ENCODE measurements around the gene ATP4B.

The ATP4B gene

DNA sequence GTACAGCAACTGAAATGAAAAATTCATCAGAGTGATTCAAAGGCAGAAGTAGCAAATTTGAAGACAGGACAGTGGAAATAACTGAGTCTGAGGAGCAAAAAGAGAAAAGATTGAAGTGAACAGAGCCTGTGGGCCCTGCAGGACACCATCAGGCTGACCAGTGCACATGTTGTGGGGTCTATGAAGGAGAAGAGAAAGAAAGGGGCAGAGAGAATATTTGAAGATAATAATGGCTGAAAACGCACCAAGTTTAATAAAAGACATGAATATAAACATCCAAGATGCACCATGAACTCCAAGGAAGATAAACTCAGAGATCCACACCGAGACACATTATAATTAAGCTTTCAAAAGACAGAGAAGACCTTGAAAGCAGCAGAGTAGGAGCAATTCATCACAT lies 15.4 kb downstream of the ATP4B start:
- DNase-seq (ENCODE audit: low read depth): no peak

DNA sequence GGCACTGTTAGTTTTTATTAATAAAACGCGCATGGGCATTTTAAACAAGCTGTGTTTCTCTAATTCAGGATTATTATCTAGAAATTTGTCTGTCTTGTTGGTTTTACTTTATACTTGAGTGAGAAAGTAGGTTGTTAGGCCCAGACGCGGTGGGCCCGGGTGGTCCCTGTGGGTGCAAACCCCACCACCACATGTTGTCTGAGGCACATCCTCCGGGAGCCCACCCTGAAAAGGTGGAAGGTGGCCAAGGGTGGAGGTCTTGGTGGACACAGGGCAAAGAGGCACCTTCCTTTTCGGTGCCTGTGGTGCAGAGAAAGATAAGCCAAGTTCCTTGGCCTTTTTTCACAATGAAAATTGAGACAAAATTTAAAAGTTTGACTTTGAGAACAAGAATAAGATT lies 16.6 kb downstream of the ATP4B start:
- no peak for DNase-seq (ENCODE audit: low read depth)

DNA sequence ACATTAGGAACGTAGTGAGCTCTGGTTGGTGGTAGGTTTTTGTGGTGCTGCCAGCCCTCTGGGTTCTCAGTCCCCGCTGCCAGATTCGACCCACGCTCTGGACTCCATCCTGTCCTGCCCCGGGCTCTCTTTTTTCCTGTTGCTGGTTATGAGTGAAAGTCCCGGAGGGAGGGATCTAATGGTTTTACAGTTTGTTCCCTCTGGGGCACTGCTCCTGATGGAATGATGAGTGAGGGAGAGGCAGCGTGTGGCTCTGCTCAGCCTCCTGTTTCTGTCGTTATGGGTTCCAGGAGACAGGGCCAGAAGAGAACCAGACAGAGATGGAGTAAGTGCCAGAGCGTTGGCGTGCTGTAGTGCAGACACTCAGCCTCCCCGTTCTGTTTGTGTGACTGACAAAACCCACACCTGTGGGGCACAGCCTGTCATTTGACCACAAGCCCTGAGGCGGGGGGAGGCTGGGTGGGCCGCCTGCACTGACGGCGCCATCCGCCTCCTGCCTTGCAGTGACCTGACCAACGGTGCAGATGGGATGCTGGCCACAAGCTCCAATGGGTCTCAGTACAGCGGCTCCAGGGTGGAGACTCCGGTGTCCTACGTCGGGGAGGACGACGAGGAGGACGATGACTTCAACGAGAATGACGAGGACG lies 18.3 kb downstream of the ATP4B start:
- no peak for DNase-seq (ENCODE audit: low read depth)

DNA sequence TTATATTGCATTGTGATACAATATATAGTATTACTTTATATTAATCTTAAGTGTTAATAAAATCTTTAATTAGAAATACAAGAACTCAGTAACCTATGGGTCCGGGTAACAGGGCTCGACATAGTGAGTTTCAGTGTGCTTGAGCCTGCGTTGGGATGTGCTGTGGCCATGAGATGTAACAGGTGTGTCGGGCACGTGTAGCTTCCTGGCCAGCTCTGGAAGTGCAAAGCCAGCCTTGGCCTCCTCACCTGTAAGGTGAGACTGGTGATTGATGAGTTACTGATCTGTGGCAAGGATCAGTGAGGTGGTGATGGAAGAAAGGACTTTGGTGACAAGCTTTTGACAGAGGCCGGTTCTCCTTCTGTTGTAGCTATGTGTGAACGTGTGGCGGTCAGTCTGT lies 19.2 kb downstream of the ATP4B start:
- DNase-seq (ENCODE audit: low read depth): no peak

DNA sequence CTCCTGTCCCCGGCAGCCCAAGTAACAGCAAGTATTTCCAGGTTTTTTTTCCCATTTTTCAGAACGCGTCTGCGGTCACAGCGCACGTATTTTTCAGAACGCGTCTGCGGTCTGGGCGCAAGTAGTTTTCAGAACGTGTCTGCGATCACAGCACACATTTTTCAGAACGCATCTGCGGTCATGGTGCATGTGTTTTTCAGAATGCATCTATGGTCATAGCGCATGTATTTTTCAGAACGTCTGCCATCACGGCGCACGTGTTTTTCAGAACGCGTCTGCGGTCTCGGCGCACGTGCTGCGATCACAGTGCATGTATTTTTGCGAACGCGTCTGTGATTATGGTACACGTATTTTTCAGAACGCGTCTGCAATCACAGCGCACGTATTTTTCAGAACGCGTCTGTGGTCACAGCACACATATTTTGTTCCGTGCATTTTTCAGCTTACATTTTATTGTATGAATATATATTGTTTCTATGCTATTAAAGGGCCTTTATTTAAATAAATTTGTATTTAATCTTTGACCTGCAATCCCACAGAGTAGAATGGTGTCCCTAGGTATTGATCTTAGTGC lies 19.7 kb downstream of the ATP4B start:
- DNase-seq (ENCODE audit: low read depth): no peak

- DNase-seq (ENCODE audit: low read depth): no peak
Observed at GRCh38 chr13:113637262-113638160, 20.5 kb downstream of the ATP4B start.

DNA sequence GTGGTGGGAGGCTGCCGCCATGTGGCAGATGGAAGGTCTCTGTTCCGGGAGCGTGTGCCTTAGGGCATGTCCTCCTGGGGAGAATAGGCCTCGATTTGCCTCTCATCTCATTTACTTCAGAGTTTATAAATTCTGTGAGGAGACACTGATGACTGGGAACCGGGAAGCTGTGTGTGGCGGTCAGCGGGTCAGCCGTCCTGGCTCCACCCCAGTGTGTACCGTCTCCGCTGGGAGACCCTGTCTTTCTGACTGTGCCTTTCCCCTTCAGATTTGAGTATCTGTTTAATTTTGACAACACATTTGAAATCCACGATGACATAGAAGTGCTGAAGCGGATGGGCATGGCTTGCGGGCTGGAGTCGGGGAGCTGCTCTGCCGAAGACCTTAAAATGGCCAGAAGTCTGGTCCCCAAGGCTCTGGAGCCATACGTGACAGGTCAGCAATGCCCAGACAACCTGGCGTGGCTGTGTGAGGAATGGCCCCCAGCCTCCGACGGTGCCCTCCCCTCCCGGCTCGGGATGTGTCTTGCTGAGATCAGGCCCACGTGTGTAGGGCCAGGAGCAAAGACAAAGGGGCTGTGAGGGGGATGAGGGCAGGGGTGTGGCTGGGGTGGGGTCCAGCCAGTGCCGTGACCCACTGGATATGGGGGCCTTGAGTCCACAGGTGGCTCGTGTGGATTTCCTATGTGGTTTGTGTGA lies 21.6 kb downstream of the ATP4B start:
- no peak for DNase-seq (ENCODE audit: low read depth)

GRCh38 chr13:113635709-113636108 lies 22.3 kb downstream of the ATP4B start:
- DNase-seq (ENCODE audit: low read depth): no peak

DNA sequence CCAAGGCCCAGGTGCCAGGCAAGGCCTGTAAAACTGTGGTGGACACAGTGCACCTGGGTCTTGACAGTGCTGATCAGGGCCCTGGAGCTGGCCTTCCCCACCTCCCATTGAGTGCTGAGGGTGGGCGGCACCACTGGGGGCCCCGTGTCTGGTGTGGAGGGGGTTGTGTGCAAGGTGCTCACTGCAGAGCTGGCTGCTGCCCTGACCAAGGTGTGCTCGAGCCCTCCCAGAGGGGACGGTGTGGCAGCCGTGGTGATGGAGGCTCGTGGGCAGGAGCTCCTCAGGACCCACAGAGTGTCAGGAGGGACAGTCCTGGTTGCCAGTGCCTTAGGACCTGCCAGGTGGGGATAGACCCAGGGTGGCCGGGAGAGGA lies 23.0 kb downstream of the ATP4B start:
- no peak for DNase-seq (ENCODE audit: low read depth)

GRCh38 chr13:113634279-113635047 lies 23.5 kb downstream of the ATP4B start:
- no peak for DNase-seq (ENCODE audit: low read depth)

GRCh38 chr13:113633485-113633873 lies 24.5 kb downstream of the ATP4B start:
- no peak for DNase-seq (ENCODE audit: low read depth)

GRCh38 chr13:113632706-113633484 lies 25.1 kb downstream of the ATP4B start:
- DNase-seq (ENCODE audit: low read depth): no peak

DNA sequence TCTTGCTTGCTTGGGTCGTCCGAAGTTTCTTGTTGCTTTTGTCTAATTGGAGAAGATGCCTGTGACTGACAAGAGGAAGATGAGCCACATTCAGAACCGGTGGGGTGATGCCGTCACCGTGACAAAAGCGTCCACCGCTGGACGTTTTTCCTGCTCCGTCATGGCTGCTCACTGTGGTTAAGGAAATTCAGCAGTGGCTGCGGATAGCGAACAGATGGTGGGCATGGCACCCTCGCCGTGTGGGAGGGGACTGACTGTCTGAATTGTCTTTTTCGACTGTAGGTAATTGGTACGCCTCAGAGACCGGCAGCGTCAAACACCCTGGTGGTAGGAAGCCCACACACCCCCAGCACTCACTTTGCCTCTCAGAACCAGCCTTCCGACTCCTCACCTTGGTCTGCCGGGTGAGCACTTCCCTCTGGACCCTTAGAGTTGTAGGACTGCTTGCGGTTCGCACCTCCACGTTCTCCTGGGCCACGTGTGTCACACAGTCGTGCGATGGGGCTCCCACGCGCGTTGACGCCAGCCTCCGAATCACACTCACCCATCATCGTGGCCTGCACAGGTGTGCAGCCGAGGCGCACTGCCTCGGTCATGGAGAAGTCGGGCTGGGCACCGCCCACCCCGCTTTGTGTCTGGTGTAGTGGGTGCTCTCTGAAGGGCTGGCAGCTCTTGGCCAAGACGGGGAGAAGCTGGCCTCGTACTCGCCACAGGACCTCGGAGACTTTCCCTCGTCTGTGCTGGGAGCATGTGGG lies 26.5 kb downstream of the ATP4B start:
- DNase-seq (ENCODE audit: low read depth): no peak

- DNase-seq (ENCODE audit: low read depth): no peak
Observed at GRCh38 chr13:113630804-113631203, 27.2 kb downstream of the ATP4B start.

- DNase-seq (ENCODE audit: low read depth): no peak
Observed at GRCh38 chr13:113630296-113630695, 27.7 kb downstream of the ATP4B start.

GRCh38 chr13:113629866-113630265 lies 28.1 kb downstream of the ATP4B start:
- no peak for DNase-seq (ENCODE audit: low read depth)

- no peak for DNase-seq (ENCODE audit: low read depth)
Observed at GRCh38 chr13:113628291-113629270, 29.4 kb downstream of the ATP4B start.

DNA sequence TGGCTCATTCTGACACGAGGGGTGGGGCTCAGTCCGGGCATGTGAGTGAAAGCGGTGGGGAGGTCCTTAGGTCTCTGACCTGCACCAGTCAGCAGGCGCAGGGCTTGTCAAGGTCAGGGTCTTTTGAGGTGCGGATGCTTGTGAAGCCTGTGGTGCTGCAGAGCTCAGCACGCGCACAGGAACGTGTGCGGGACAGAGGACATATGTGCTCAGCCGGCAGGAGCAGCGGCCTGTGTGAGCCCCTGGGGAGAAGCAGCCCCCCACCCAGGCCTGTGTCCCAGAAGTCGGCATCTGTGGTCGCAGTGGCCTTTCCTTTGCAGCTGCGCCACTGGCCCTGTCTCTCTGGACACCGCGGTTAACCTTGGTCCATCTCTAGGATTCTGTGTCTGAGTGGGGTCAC lies 30.9 kb downstream of the ATP4B start:
- DNase-seq (ENCODE audit: low read depth): no peak
